Naive thymus-derived CD4-positive, alpha-beta T cell (primary cell): ENCODE measurements around the gene HDAC5. TPM values are rescaled to one million over a fixed set of nuclear protein-coding genes. Genes with fewer than 3 reads are reported as not detected.
"Not testable (repeated sequence)": the region's sequence is repeated elsewhere in the genome, so short reads cannot be mapped to it uniquely, and the experiment has no call there.

Source experiments
- ATAC-seq: fragments of 150-1000 bp; cut with Tn5 transposase; 2 replicates; pipeline ENCODE4 v1.10.0; 2021; ENCODE audit warnings: mild to moderate bottlenecking, moderate library complexity
- CTCF ChIA-PET: fragments of 350-600 bp; sonication (Branson Sonifier 250); formaldehyde crosslinking; loops from one replicate; lab custom pipeline; 2021; ENCODE audit warnings: antibody characterized with exemption; lab: Charles Lee
- POLR2A ChIA-PET: fragments of 350-600 bp; sonication (Branson Sonifier 250); formaldehyde crosslinking; loops from one replicate; lab custom pipeline; 2021; ENCODE audit warnings: antibody characterized with exemption, inconsistent platforms; lab: Charles Lee
- DNase-seq, 9 donors: peaks; one replicate each; pipeline versions ENCODE4 v3.0.0 to v3.0.0-alpha.2; 2020 to 2022; ENCODE audit warnings: mixed read lengths in 1 of 9
- H3K27ac ChIP-seq: one replicate; pipeline ENCODE4 v1.7.0; 2013; ENCODE audit warnings: mild to moderate bottlenecking, low read depth, low read length, moderate library complexity
- H3K27me3 ChIP-seq, 2 donors: one replicate each; pipeline ENCODE4 v1.7.0; 2013; ENCODE audit warnings: low read length in 2 of 2, mild to moderate bottlenecking in 2 of 2, moderate library complexity in 2 of 2; ENCODE audit not compliant: control insufficient read depth in 2 of 2, insufficient read depth in 2 of 2
- H3K36me3 ChIP-seq, 3 experiments: 1 replicate in 2 of 3; 2 replicates in 1 of 3; pipeline ENCODE4 v1.7.0; 2013; ENCODE audit warnings: low read length in 3 of 3, mild to moderate bottlenecking in 3 of 3, moderate library complexity in 1 of 3; ENCODE audit not compliant: insufficient read depth in 3 of 3, control insufficient read depth in 2 of 3
- H3K4me1 ChIP-seq, 2 donors: one replicate each; pipeline ENCODE4 v1.7.0; 2013; ENCODE audit warnings: low read length in 2 of 2, mild to moderate bottlenecking in 2 of 2, moderate library complexity in 1 of 2; ENCODE audit not compliant: control insufficient read depth in 2 of 2, insufficient read depth in 2 of 2
- H3K4me3 ChIP-seq: 2 replicates; pipeline ENCODE4 v1.7.0; 2013; ENCODE audit warnings: mild to moderate bottlenecking, low read length
- H3K9me3 ChIP-seq, 3 experiments: 1 replicate in 2 of 3; 2 replicates in 1 of 3; pipeline ENCODE4 v1.7.0; 2013; ENCODE audit warnings: low read length in 3 of 3; ENCODE audit not compliant: control insufficient read depth in 2 of 3
- H3K27ac Mint-ChIP-seq, 9 donors: one replicate each; pipeline ENCODE4 v1.8.0; 2020 to 2022; ENCODE audit warnings: mixed read lengths in 9 of 9, mild to moderate bottlenecking in 8 of 9, moderate library complexity in 5 of 9, inconsistent platforms in 2 of 9
- H3K27me3 Mint-ChIP-seq, 5 donors: one replicate each; pipeline ENCODE4 v1.8.0; 2021 to 2022; ENCODE audit warnings: mixed read lengths in 5 of 5, mild to moderate bottlenecking in 1 of 5
- H3K36me3 Mint-ChIP-seq, 5 donors: one replicate each; pipeline ENCODE4 v1.8.0; 2020 to 2022; ENCODE audit warnings: mixed read lengths in 5 of 5, mild to moderate bottlenecking in 3 of 5, inconsistent platforms in 1 of 5
- H3K4me1 Mint-ChIP-seq, 7 donors: one replicate each; pipeline ENCODE4 v1.8.0; 2020 to 2022; ENCODE audit warnings: mixed read lengths in 7 of 7, mild to moderate bottlenecking in 3 of 7, inconsistent platforms in 1 of 7
- H3K4me3 Mint-ChIP-seq, 10 donors: one replicate each; pipeline ENCODE4 v1.8.0; 2020 to 2022; ENCODE audit warnings: mild to moderate bottlenecking in 10 of 10, mixed read lengths in 10 of 10, moderate library complexity in 6 of 10, inconsistent platforms in 2 of 10
- H3K9me3 Mint-ChIP-seq, 11 donors: one replicate each; pipeline ENCODE4 v1.8.0; 2020 to 2022; ENCODE audit warnings: mixed read lengths in 11 of 11, mild to moderate bottlenecking in 4 of 11, inconsistent platforms in 1 of 11, moderate library complexity in 1 of 11
- intact Hi-C, 2 donors: fragments of 100-400 bp; cut with micrococcal nuclease; formaldehyde crosslinking; loops; one replicate each; pipeline ENCODE4 v1.15.1; 2023
- polyA plus RNA-seq, 2 donors: library from polyadenylated mRNA; unstranded; fragments of 300-500 nt; fragmentation: Illumina TruSeq; gene quantifications; one replicate each; pipeline ENCODE4 v1.2.3, GENCODE V29; 2021
- total RNA-seq, 6 experiments: library from RNA in 5 of 6; stranded (reverse) in 5 of 6; gene quantifications; 1 replicate in 5 of 6; 2 replicates in 1 of 6; pipeline ENCODE4 v1.2.3 and lab custom pipeline; 2021 to 2026

HDAC5 gene
- total and polyA plus RNA-seq, 7 experiments from 2014 or later, result 15.2 to 106 (median 67.1) TPM

DNA sequence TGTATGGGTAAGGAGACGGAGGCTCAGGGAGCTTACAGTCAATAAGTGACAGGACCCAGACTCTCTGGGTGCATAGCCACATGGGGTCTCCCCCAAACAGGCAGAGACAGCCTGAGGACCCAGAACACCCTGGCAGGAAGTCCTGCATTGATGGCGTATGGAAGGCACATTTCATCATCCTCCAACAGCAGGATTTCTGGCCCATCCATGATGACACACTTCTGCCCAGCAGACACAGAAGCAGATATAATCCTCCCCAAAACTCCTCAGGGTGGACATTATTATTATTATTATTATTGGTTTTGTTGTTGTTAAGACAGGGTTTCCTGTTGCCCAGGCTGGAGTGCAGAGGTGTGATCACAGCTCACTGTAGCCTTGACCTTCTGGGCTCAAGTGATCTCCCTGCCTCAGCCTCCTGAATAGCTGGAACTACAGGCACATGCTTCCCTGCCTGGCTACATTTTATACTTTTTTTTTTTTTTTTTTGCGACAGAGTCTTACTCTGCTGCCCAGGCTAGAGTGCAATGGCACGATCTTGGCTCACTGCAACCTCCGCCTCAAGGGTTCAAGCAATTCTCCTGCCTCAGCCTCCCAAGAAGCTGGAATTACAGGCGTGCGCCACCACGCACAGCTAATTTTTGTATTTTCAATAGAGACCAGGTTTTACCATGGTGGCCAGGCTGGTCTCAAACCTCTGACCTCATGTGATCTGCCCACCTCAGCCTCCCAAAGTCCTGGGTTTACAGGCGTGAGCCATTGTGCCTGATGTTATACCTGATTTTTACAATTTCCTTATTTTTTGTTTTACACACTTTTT, 11.5 kb upstream of the HDAC5 start:
- no peak overlapping the region for H3K27ac Mint-ChIP-seq
- H3K36me3 ChIP-seq, result no peaks in the 10 kb centered on the region
- no peak overlapping the region for H3K4me3 ChIP-seq
- no peaks in the 10 kb centered on the region for H3K36me3 Mint-ChIP-seq
- H3K27ac ChIP-seq, result no peak overlapping the region
- intact Hi-C loops, result no loop called here
- POLR2A ChIA-PET, result interaction anchor here (0.6 kb wide), 1 partner anchor 1383 kb away, joined by 4 read pairs; no protein-coding TSS in a partner anchor
- no peak overlapping the region for H3K4me3 Mint-ChIP-seq
- peaks cover 0 to 24% (median 0%) of the 10 kb centered on the region in 7 donors for H3K4me1 Mint-ChIP-seq
- H3K9me3 Mint-ChIP-seq, result peaks cover 0 to 2% (median 0%) of the 10 kb centered on the region in 11 donors
- CTCF ChIA-PET, result interaction anchor here (0.5 kb wide), 1 partner anchor 94 kb away, joined by 3 read pairs; no protein-coding TSS in a partner anchor
- H3K4me1 ChIP-seq, result no peaks in the 10 kb centered on the region
- no peaks in the 10 kb centered on the region for H3K9me3 ChIP-seq
- ATAC-seq, result no peak
- peaks cover 0 to 5% (median 0%) of the 10 kb centered on the region in 5 donors for H3K27me3 Mint-ChIP-seq
- no peaks in the 10 kb centered on the region for H3K27me3 ChIP-seq
- DNase-seq, result no peak

GRCh38 chr17:44133918-44134476, 10.6 kb upstream of the HDAC5 start:
- peaks cover 0 to 24% (median 0%) of the 10 kb centered on the region in 7 donors for H3K4me1 Mint-ChIP-seq
- Histone ChIP-seq H3K27ac (no peak overlapping the region), H3K9me3 (no peaks in the 10 kb centered on the region), H3K36me3 (no peaks in the 10 kb centered on the region), H3K4me1 (no peaks in the 10 kb centered on the region), H3K27me3 (no peaks in the 10 kb centered on the region), H3K4me3 (no peak overlapping the region)
- intact Hi-C loops, result no loop called here
- H3K36me3 Mint-ChIP-seq, result no peaks in the 10 kb centered on the region
- no peak for DNase-seq
- CTCF ChIA-PET, result interaction anchor here (0.6 kb wide), 1 partner anchor 11 kb away, joined by 3 read pairs; the partner anchor contains the start of gene HDAC5
- no peak overlapping the region for H3K4me3 Mint-ChIP-seq
- peaks cover 0 to 2% (median 0%) of the 10 kb centered on the region in 11 donors for H3K9me3 Mint-ChIP-seq
- POLR2A ChIA-PET, result interaction anchor here (1.5 kb wide), 1 partner anchor 11 kb away, joined by 6 read pairs; the partner anchor contains the start of gene HDAC5
- no peak overlapping the region for H3K27ac Mint-ChIP-seq
- peaks cover 0 to 5% (median 0%) of the 10 kb centered on the region in 5 donors for H3K27me3 Mint-ChIP-seq
- ATAC-seq, result no peak

DNA sequence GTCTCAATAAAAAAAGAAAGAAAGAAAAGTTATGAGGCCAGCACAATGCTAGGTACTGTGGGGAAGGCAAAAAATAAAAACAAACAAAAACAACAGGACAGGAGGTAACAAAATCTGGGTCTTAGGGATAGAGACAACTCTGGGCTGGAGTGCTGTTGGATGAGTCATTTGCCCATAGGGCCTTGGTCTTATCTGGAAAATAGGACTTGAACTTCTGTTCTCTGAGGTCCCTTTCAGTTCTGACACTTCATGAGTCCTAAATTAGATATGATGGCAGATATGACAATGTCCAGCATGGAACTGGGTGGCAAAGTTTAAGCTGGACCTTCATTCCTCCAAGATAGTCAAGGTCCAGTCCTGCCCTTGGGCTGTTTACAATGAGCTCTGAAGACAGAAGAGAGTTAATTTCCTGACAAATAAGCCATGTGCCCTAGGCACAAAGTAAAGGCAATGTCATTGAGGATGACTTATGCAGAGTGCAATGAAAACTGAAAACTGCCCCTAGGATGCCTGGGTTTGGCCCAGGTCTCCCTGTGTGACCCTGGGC, 8.9 kb upstream of the HDAC5 start:
- Mint-ChIP-seq H3K36me3 (no peaks in the 10 kb centered on the region), H3K27ac (peak overlapping the region in 1 of 9 donors; percentile 13), H3K4me1 (peaks cover 0 to 12% (median 0%) of the 10 kb centered on the region in 7 donors), H3K4me3 (no peak overlapping the region), H3K27me3 (no peaks in the 10 kb centered on the region), H3K9me3 (peaks cover 0 to 1% (median 0%) of the 10 kb centered on the region in 11 donors)
- Histone ChIP-seq H3K4me3 (no peak overlapping the region), H3K36me3 (no peaks in the 10 kb centered on the region), H3K27ac (no peak overlapping the region), H3K4me1 (no peaks in the 10 kb centered on the region), H3K27me3 (no peaks in the 10 kb centered on the region), H3K9me3 (no peaks in the 10 kb centered on the region)
- POLR2A ChIA-PET, result interaction anchor here (1.5 kb wide), 1 partner anchor 9 kb away, joined by 6 read pairs; the partner anchor contains the start of gene HDAC5
- intact Hi-C loops, result no loop called here
- CTCF ChIA-PET, result no interaction called here
- ATAC-seq (no peak), DNase-seq (no peak)

- H3K36me3 ChIP-seq, H3K27me3 Mint-ChIP-seq, CTCF ChIA-PET, H3K9me3 Mint-ChIP-seq, H3K4me1 ChIP-seq, H3K9me3 ChIP-seq, H3K27ac Mint-ChIP-seq, H3K4me3 ChIP-seq, intact Hi-C loops, H3K4me3 Mint-ChIP-seq, POLR2A ChIA-PET, H3K27me3 ChIP-seq, ATAC-seq, H3K27ac ChIP-seq, H3K36me3 Mint-ChIP-seq, DNase-seq: not testable (repeated sequence)
- peaks cover 0 to 11% (median 0%) of the 10 kb centered on the region in 7 donors for H3K4me1 Mint-ChIP-seq
These were observed 7.9 kb upstream of the HDAC5 start for GRCh38 chr17:44131372-44131771.

DNA sequence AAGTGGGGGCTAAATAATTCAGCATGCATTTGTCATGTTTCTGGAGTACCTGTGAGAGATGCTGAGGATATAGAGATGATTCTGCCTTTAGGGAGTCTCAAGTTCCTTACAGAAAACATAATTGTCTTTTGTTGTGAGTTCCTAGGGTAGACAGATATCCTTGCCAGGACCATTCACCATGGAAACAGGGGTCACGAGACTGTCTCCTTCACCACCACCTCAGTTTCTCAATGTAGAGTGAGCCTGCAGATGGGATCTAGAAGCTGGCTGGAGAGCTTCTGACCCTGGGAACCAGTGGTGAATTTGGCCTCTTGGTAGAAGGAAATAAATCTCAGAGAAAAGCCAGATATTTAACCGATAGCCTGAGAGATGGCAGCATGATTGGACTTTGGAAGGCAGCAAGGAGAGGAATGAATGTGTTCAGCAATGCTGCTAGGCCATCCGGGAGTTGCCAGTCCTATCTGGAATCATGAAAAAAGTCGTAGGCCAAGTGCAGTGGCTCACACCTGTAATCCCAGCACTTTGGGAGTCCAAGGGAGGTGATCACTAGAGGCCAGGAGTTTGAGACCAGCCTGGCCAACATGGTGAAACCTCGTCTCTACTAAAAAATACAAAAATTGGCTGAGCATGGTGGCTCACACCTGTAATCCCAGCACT, 7.4 kb upstream of the HDAC5 start:
- Mint-ChIP-seq H3K4me1 (peaks cover 0 to 11% (median 0%) of the 10 kb centered on the region in 7 donors), H3K27ac (peak overlapping the region in 1 of 9 donors; percentile 20), H3K9me3 (no peaks in the 10 kb centered on the region), H3K4me3 (no peak overlapping the region), H3K36me3 (no peaks in the 10 kb centered on the region), H3K27me3 (no peaks in the 10 kb centered on the region)
- Histone ChIP-seq H3K4me1 (no peaks in the 10 kb centered on the region), H3K27ac (no peak overlapping the region), H3K36me3 (no peaks in the 10 kb centered on the region), H3K9me3 (no peaks in the 10 kb centered on the region), H3K4me3 (no peak overlapping the region), H3K27me3 (no peaks in the 10 kb centered on the region)
- ATAC-seq (no peak), DNase-seq (no peak)
- CTCF ChIA-PET, result no interaction called here
- POLR2A ChIA-PET, result no interaction called here
- intact Hi-C loops, result no loop called here

- H3K4me3 Mint-ChIP-seq, result no peak overlapping the region
- ChIA-PET POLR2A (interaction anchor here (0.7 kb wide), 3 partner anchors 121 to 251 kb away, joined by 3 to 5 read pairs (median 4); no protein-coding TSS in a partner anchor), CTCF (interaction anchor here (0.6 to 0.8 kb wide), 2 partner anchors 11 to 23 kb away, joined by 5 to 6 read pairs; no protein-coding TSS in a partner anchor)
These were observed 4.9 kb upstream of the HDAC5 start for GRCh38 chr17:44128383-44128782.

More at GRCh38 chr17:44128383-44128782, 4.9 kb upstream of the HDAC5 start:
- peaks cover 0 to 19% (median 10%) of the 10 kb centered on the region in 7 donors for H3K4me1 Mint-ChIP-seq
- H3K27me3 ChIP-seq, result no peaks in the 10 kb centered on the region
- intact Hi-C loops, result no loop called here
- H3K27ac ChIP-seq, result no peak overlapping the region
- peak overlapping the region in 2 of 9 donors; percentile 26 to 52 for H3K27ac Mint-ChIP-seq
- no peaks in the 10 kb centered on the region for H3K36me3 Mint-ChIP-seq
- H3K4me3 ChIP-seq, result no peak overlapping the region
- no peak for ATAC-seq
- H3K36me3 ChIP-seq, result peaks cover 0 to 3% (median 0%) of the 10 kb centered on the region in 3 experiments
- H3K9me3 Mint-ChIP-seq, result no peaks in the 10 kb centered on the region
- H3K9me3 ChIP-seq, result no peaks in the 10 kb centered on the region
- H3K4me1 ChIP-seq, result peaks cover 0 to 5% of the 10 kb centered on the region in 2 donors
- H3K27me3 Mint-ChIP-seq, result no peaks in the 10 kb centered on the region
- no peak for DNase-seq
